Fibroblast of lung (primary cell): Measurements from ENCODE around the gene SCUBE1.

Experiments used
- EZH2 ChIP-seq: IDR thresholded peaks from 2 replicates; pipeline ENCODE4 v1.5.1; 2012; ENCODE audit warnings: low read length, control low read depth, mild to moderate bottlenecking; ENCODE audit errors: missing control alignments
- TF ChIP-seq, protein P1 (sequence below), 2 donors: IDR thresholded peaks in 1 of 2; conservative IDR thresholded peaks in 1 of 2; 1 replicate in 1 of 2; 2 replicates in 1 of 2; pipeline ENCODE4 v1.5.1; 2011 to 2012; ENCODE audit warnings: low read length in 2 of 2, control low read depth in 1 of 2, inconsistent platforms in 1 of 2, low read depth in 1 of 2, mild to moderate bottlenecking in 1 of 2

- TF ChIP-seq EZH2, result no peak
- TF ChIP-seq, protein P1, sequence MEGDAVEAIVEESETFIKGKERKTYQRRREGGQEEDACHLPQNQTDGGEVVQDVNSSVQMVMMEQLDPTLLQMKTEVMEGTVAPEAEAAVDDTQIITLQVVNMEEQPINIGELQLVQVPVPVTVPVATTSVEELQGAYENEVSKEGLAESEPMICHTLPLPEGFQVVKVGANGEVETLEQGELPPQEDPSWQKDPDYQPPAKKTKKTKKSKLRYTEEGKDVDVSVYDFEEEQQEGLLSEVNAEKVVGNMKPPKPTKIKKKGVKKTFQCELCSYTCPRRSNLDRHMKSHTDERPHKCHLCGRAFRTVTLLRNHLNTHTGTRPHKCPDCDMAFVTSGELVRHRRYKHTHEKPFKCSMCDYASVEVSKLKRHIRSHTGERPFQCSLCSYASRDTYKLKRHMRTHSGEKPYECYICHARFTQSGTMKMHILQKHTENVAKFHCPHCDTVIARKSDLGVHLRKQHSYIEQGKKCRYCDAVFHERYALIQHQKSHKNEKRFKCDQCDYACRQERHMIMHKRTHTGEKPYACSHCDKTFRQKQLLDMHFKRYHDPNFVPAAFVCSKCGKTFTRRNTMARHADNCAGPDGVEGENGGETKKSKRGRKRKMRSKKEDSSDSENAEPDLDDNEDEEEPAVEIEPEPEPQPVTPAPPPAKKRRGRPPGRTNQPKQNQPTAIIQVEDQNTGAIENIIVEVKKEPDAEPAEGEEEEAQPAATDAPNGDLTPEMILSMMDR (conservative IDR thresholded peaks at IDR 0.05 in 1 of 2, IDR thresholded peaks at IDR 0.05 in 1 of 2; ENCODE audit: low read depth in 1 of 2, low read length in 2 of 2), result no peak
These were observed 130.1 kb downstream of the SCUBE1 start for GRCh38 chr22:43213051-43213450.
